ENCODE results near the gene SNTB2. TPM values are rescaled to one million over a fixed set of nuclear protein-coding genes. Genes with fewer than 3 reads are reported as not detected.

SNTB2 gene
- total RNA-seq, 4 donors from 2014 or later, result 13.3 to 36.8 (median 33.0) TPM

DNA sequence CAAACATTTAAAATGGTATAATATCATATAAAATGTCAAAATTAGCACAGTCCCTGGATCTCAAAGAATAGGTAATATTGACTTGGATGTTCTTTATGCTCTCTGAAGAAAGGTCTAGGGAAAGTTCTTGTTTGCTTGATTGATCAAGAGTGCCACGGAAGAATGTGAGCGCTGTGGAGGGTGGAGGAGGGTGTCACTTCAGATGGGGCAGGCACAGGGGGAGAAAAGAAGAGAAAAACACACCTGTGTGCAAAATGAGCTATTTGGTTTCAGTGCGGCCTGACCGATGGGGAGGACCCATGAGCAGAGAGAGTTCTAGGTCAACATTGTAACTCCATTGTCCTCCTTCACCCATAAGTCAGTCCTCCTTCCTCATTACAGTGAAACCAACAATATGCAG, 115.3 kb downstream of the SNTB2 start:
- Histone ChIP-seq H3K27ac (no peak overlapping the region), H3K9me3 (no peaks in the 10 kb centered on the region), H3K4me1 (no peaks in the 10 kb centered on the region), H3K4me3 (no peak overlapping the region), H3K27me3 (no peaks in the 10 kb centered on the region), H3K36me3 (peaks cover 0 to 16% of the 10 kb centered on the region in 2 donors)
- intact Hi-C loops (cut with DNase I; ENCODE audit: low total_unique reads), result no loop called here
- no peak for TF ChIP-seq POLR2A (IDR thresholded peaks at IDR 0.05)
- in situ Hi-C loops (cut with MboI; ENCODE audit: low sequenced_read_pairs in 4 of 4), result no loop called here
- DNase-seq, result no peak
- no peak for ATAC-seq

DNA sequence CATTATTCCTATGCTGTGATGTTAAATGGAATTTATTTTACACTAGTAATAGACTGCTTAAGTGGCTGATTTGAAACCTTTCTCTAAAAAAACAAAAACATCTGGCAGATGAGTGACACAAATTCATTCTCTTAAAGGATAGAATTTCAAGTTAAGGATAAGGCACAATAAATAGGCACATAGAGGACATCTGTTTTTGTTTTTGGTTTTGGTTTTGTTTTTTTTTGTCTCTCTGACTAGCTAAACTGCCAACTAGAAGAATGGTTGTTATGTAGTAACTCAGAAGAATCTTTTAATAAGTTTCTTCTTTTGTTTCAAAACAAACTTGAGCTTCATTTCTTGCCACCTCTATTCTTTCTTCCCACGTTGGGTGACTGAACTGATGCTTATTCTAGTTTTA, 119.1 kb downstream of the SNTB2 start:
- Histone ChIP-seq H3K4me1 (peaks cover 3 to 4% of the 10 kb centered on the region in 2 donors), H3K4me3 (no peak overlapping the region), H3K9me3 (no peaks in the 10 kb centered on the region), H3K36me3 (peaks cover 0 to 6% of the 10 kb centered on the region in 2 donors), H3K27ac (no peak overlapping the region), H3K27me3 (no peaks in the 10 kb centered on the region)
- intact Hi-C loops (cut with DNase I; ENCODE audit: low total_unique reads) (no loop called here), in situ Hi-C loops (cut with MboI; ENCODE audit: low sequenced_read_pairs in 4 of 4) (no loop called here)
- DNase-seq (no peak), ATAC-seq (no peak)
- TF ChIP-seq, protein P1, sequence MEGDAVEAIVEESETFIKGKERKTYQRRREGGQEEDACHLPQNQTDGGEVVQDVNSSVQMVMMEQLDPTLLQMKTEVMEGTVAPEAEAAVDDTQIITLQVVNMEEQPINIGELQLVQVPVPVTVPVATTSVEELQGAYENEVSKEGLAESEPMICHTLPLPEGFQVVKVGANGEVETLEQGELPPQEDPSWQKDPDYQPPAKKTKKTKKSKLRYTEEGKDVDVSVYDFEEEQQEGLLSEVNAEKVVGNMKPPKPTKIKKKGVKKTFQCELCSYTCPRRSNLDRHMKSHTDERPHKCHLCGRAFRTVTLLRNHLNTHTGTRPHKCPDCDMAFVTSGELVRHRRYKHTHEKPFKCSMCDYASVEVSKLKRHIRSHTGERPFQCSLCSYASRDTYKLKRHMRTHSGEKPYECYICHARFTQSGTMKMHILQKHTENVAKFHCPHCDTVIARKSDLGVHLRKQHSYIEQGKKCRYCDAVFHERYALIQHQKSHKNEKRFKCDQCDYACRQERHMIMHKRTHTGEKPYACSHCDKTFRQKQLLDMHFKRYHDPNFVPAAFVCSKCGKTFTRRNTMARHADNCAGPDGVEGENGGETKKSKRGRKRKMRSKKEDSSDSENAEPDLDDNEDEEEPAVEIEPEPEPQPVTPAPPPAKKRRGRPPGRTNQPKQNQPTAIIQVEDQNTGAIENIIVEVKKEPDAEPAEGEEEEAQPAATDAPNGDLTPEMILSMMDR (IDR thresholded peaks at IDR 0.05 in 4 of 5, conservative IDR thresholded peaks at IDR 0.05 in 1 of 5), result no peak
- no peak for TF ChIP-seq POLR2A (IDR thresholded peaks at IDR 0.05)

DNA sequence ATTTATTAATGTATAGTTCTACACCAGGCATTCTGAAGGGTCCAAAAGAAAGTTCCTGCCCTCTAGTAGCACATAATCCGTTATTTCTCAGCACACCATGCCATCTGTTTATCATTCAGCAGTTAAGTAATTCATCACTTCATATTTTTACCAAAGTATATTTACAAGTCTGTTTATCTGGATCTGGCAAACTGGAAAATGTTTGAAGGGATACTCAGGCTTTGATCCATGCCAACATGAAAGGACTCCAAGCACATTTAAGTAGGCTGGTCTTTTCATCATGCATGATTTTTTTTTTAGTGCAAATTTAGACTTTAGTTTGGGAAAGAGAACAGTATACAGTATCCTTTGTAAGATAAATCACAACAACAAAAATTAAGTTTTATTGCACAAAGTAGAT, 120.1 kb downstream of the SNTB2 start:
- peaks cover 6 to 7% of the 10 kb centered on the region in 2 donors for H3K4me1 ChIP-seq
- DNase-seq (no peak), ATAC-seq (no peak)
- TF ChIP-seq, protein P1 (IDR thresholded peaks at IDR 0.05 in 4 of 5, conservative IDR thresholded peaks at IDR 0.05 in 1 of 5), result no peak
- TF ChIP-seq POLR2A (IDR thresholded peaks at IDR 0.05), result no peak
- H3K27ac ChIP-seq, result no peak overlapping the region
- H3K27me3 ChIP-seq, result no peaks in the 10 kb centered on the region
- no peaks in the 10 kb centered on the region for H3K9me3 ChIP-seq
- no peak overlapping the region for H3K4me3 ChIP-seq
- no peaks in the 10 kb centered on the region for H3K36me3 ChIP-seq
- intact Hi-C loops (cut with DNase I; ENCODE audit: low total_unique reads), result no loop called here
- in situ Hi-C loops (cut with MboI; ENCODE audit: low sequenced_read_pairs in 4 of 4), result no loop called here

DNA sequence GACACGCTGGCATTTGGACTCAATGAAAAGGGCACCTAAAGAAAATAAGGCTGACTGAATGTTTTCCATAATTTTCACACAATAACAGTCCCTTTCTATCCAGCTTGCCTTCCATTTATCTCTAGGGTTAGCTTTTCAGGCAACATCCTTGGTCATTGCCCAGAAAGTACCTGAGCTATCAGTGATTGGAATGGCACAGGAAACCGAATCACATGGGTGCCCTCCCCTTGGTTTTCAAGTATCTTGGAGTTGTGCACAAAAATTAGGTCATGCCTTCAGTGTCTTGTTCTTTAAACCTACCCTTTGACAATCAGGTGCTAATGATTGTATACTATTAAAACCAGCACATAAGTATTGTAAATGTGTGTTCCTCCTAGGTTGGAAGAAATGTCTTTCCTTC, 120.9 kb downstream of the SNTB2 start:
- Histone ChIP-seq H3K27ac (no peak overlapping the region), H3K27me3 (no peaks in the 10 kb centered on the region), H3K4me3 (no peak overlapping the region), H3K9me3 (no peaks in the 10 kb centered on the region), H3K36me3 (peaks cover 0 to 1% of the 10 kb centered on the region in 2 donors), H3K4me1 (peaks cover 14 to 15% of the 10 kb centered on the region in 2 donors)
- TF ChIP-seq POLR2A (IDR thresholded peaks at IDR 0.05), result no peak
- TF ChIP-seq, protein P1 (IDR thresholded peaks at IDR 0.05 in 4 of 5, conservative IDR thresholded peaks at IDR 0.05 in 1 of 5), result no peak
- intact Hi-C loops (cut with DNase I; ENCODE audit: low total_unique reads), result no loop called here
- in situ Hi-C loops (cut with MboI; ENCODE audit: low sequenced_read_pairs in 4 of 4), result no loop called here
- ATAC-seq (no peak), DNase-seq (no peak)

DNA sequence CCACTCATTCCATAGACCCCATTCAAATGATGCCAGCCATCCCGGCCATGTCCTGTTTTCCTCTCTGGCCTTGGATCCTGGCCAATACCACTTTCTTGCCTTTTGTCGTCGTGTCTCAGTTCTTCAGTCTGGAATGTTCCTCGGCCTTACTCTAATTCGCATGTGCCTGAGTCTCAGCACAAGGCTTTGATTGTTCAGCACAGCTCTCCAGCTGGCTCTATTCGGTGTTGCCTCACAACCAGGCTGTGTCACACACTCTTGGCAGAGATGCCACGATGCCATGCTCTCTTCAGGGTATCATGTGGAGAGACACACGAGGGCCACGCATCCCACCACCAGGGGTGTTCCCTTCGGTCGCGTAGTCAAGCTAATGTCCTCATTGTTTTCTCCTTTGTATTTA, 122.4 kb downstream of the SNTB2 start:
- H3K27ac ChIP-seq, result no peak overlapping the region
- H3K9me3 ChIP-seq, result no peaks in the 10 kb centered on the region
- no peak for DNase-seq
- no peak overlapping the region for H3K4me3 ChIP-seq
- peaks cover 15 to 19% of the 10 kb centered on the region in 2 donors for H3K4me1 ChIP-seq
- intact Hi-C loops (cut with DNase I; ENCODE audit: low total_unique reads) (no loop called here), in situ Hi-C loops (cut with MboI; ENCODE audit: low sequenced_read_pairs in 4 of 4) (no loop called here)
- no peak for ATAC-seq
- TF ChIP-seq, protein P1 (IDR thresholded peaks at IDR 0.05 in 4 of 5, conservative IDR thresholded peaks at IDR 0.05 in 1 of 5), result no peak
- TF ChIP-seq POLR2A (IDR thresholded peaks at IDR 0.05), result no peak
- H3K36me3 ChIP-seq, result peaks cover 0 to 10% of the 10 kb centered on the region in 2 donors
- H3K27me3 ChIP-seq, result no peaks in the 10 kb centered on the region
